Panc1 (cell line): ENCODE data around the gene PRR23B. TPM values are rescaled to one million over a fixed set of nuclear protein-coding genes. Genes with fewer than 3 reads are reported as not detected.

ENCODE experiments used
- ATAC-seq: fragments of 200-7000 bp; cut with Tn5 transposase; 2 replicates; pipeline ENCODE4 v1.9.1; 2020; ENCODE audit warnings: mild to moderate bottlenecking, moderate library complexity
- BruUV-seq: library from RNA; stranded (reverse); fragments of 400-500 nt; replicated peaks from 2 replicates; lab custom pipeline; 2021; lab: Mats Ljungman, UMichigan
- CTCF ChIA-PET: fragments of 300-600 bp; sonication (Branson Sonifier 250); formaldehyde crosslinking; loops from one replicate; lab custom pipeline; 2022; ENCODE audit warnings: antibody characterized with exemption; lab: Charles Lee
- POLR2A ChIA-PET: fragments of 300-600 bp; sonication (Branson Sonifier 250); formaldehyde crosslinking; loops from one replicate; lab custom pipeline; 2022; ENCODE audit warnings: antibody characterized with exemption; lab: Charles Lee
- DNase-seq: peaks from one replicate; pipeline ENCODE4 v3.0.0-alpha.2; 2010; ENCODE audit warnings: low read depth, low spot score
- H3K27ac ChIP-seq: 2 replicates; pipeline ENCODE4 v1.5.1; 2011; ENCODE audit warnings: mild to moderate bottlenecking, low read length, inconsistent platforms
- H3K27me3 ChIP-seq: fragments of 200-500 bp; sonication (Bioruptor generic); 2 replicates; pipeline ENCODE4 v1.6.0; 2014; ENCODE audit warnings: low read length, inconsistent platforms; ENCODE audit not compliant: control insufficient read depth, insufficient read depth
- H3K36me3 ChIP-seq: fragments of 200-500 bp; sonication (Bioruptor generic); 2 replicates; pipeline ENCODE4 v1.5.1; 2014; ENCODE audit warnings: inconsistent platforms, mild to moderate bottlenecking, low read length, moderate library complexity; ENCODE audit not compliant: control insufficient read depth, insufficient read depth
- H3K4me1 ChIP-seq: 2 replicates; pipeline ENCODE4 v1.5.1; 2011; ENCODE audit warnings: inconsistent platforms, mild to moderate bottlenecking, low read length, moderate library complexity; ENCODE audit not compliant: control insufficient read depth, insufficient read depth
- H3K4me3 ChIP-seq, 2 experiments: 2 replicates each; pipeline ENCODE4 v1.5.1; 2011 to 2012; ENCODE audit warnings: low read depth in 2 of 2, low read length in 2 of 2, mild to moderate bottlenecking in 2 of 2, inconsistent platforms in 1 of 2, moderate library complexity in 1 of 2
- H3K9me3 ChIP-seq: fragments of 200-500 bp; sonication (Bioruptor generic); 2 replicates; pipeline ENCODE4 v1.5.1; 2014; ENCODE audit warnings: low read depth, mild to moderate bottlenecking, inconsistent platforms, low read length, moderate library complexity; ENCODE audit not compliant: control insufficient read depth, insufficient read depth
- POLR2AphosphoS5 ChIP-seq: IDR thresholded peaks from 2 replicates; pipeline ENCODE4 v1.6.1; 2012; ENCODE audit warnings: mild to moderate bottlenecking, low read depth, low read length, moderate library complexity
- REST ChIP-seq, 2 experiments: IDR thresholded peaks; 2 replicates each; pipeline ENCODE4 v1.6.1; 2011 to 2012; ENCODE audit warnings: low read depth in 2 of 2, control low read depth in 1 of 2, low read length in 1 of 2, mild to moderate bottlenecking in 1 of 2, moderate library complexity in 1 of 2; ENCODE audit not compliant: insufficient read depth in 1 of 2
- SIN3A ChIP-seq: IDR thresholded peaks from 2 replicates; pipeline ENCODE4 v1.6.1; 2012; ENCODE audit warnings: low read depth, mild to moderate bottlenecking, low read length, moderate library complexity, borderline replicate concordance; ENCODE audit not compliant: insufficient read depth
- TCF7L2 ChIP-seq: IDR thresholded peaks from 2 replicates; pipeline ENCODE4 v1.6.1; 2011; ENCODE audit warnings: mild to moderate bottlenecking, low read depth, low read length, inconsistent platforms
- in situ Hi-C: cut with HindIII; loops from 2 replicates; pipeline ENCODE4 v1.10.0; 2016; ENCODE audit warnings: low sequenced_read_pairs, low pct_unique_long_range_greater_than_20kb
- intact Hi-C: fragments of 100-400 bp; cut with micrococcal nuclease; formaldehyde crosslinking; loops from one replicate; pipeline ENCODE4 v1.10.0; 2022; ENCODE audit not compliant: unreplicated experiment
- total RNA-seq: library from RNA; stranded (reverse); gene quantifications from one replicate; pipeline ENCODE4 v1.2.1, GENCODE V29; 2021; ENCODE audit not compliant: unreplicated experiment
- TF ChIP-seq, protein P1 (sequence below): fragments of 450-650 bp; IDR thresholded peaks from 2 replicates; pipeline ENCODE4 v1.5.1; 2017; ENCODE audit warnings: mild to moderate bottlenecking

Gene PRR23B
- total RNA-seq, 1 experiment from 2014 or later, result not detected

DNA sequence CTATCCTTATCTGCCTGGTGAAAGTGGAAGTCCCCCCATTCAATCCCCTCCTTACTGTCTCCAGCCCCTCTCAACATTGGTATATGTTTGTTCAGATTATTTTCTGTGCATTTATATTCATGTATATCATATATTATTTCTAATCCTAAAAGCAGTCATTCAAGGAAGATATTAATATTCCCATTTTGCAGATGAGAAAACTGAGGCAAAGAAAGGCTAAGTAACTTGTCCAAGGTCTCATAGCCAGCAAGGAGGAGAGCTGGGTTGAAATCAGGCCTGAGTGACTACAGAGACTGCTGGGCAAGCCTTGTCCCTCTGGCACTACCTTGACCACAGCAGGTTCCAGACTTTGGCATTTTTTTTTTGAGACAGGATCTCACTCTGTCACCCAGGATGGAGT lies 44.7 kb downstream of the PRR23B start:
- no TSS peak for BruUV-seq
- DNase-seq (no peak), ATAC-seq (no peak)
- in situ Hi-C loops (no loop called here), intact Hi-C loops (loop anchor here (5.0 kb wide), 1 partner anchor 34 kb away; no protein-coding TSS in a partner anchor)
- Histone ChIP-seq H3K9me3 (no peaks in the 10 kb centered on the region), H3K27me3 (no peaks in the 10 kb centered on the region), H3K4me1 (no peaks in the 10 kb centered on the region), H3K36me3 (no peaks in the 10 kb centered on the region), H3K4me3 (no peak overlapping the region), H3K27ac (no peak overlapping the region)
- TF ChIP-seq REST (IDR thresholded peaks at IDR 0.05; ENCODE audit: insufficient read depth in 1 of 2, low read depth in 2 of 2, low read length in 1 of 2), result no peak
- TF ChIP-seq SIN3A, result no peak
- no peak for TF ChIP-seq POLR2AphosphoS5
- TF ChIP-seq TCF7L2, result no peak
- TF ChIP-seq, protein P1, sequence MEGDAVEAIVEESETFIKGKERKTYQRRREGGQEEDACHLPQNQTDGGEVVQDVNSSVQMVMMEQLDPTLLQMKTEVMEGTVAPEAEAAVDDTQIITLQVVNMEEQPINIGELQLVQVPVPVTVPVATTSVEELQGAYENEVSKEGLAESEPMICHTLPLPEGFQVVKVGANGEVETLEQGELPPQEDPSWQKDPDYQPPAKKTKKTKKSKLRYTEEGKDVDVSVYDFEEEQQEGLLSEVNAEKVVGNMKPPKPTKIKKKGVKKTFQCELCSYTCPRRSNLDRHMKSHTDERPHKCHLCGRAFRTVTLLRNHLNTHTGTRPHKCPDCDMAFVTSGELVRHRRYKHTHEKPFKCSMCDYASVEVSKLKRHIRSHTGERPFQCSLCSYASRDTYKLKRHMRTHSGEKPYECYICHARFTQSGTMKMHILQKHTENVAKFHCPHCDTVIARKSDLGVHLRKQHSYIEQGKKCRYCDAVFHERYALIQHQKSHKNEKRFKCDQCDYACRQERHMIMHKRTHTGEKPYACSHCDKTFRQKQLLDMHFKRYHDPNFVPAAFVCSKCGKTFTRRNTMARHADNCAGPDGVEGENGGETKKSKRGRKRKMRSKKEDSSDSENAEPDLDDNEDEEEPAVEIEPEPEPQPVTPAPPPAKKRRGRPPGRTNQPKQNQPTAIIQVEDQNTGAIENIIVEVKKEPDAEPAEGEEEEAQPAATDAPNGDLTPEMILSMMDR, result no peak
- POLR2A ChIA-PET, result no interaction called here
- CTCF ChIA-PET, result no interaction called here

GRCh38 chr3:138975351-138975750 lies 45.4 kb downstream of the PRR23B start:
- POLR2A ChIA-PET, result no interaction called here
- Histone ChIP-seq H3K27me3 (no peaks in the 10 kb centered on the region), H3K4me1 (no peaks in the 10 kb centered on the region), H3K36me3 (no peaks in the 10 kb centered on the region), H3K27ac (no peak overlapping the region), H3K9me3 (no peaks in the 10 kb centered on the region), H3K4me3 (no peak overlapping the region)
- DNase-seq, result no peak
- intact Hi-C loops (loop anchor here (5.0 kb wide), 1 partner anchor 33 kb away; no protein-coding TSS in a partner anchor), in situ Hi-C loops (no loop called here)
- CTCF ChIA-PET, result no interaction called here
- no peak for TF ChIP-seq SIN3A
- TF ChIP-seq POLR2AphosphoS5, result no peak
- no peak for TF ChIP-seq REST (IDR thresholded peaks at IDR 0.05; ENCODE audit: insufficient read depth in 1 of 2, low read depth in 2 of 2, low read length in 1 of 2)
- TF ChIP-seq, protein P1, result no peak
- no peak for TF ChIP-seq TCF7L2
- no TSS peak for BruUV-seq
- no peak for ATAC-seq
